Activated CD4-positive, alpha-beta T cell treated with anti-CD3 and anti-CD28 coated beads, Interleukin-2, amount 50 U/mL, for 16 hours (primary cell): ENCODE measurements around the gene CDC42EP3.
A peak's percentile ranks its signal among the peaks of the same experiment; 100 is the strongest.

Source experiments
- DNase-seq: peaks from one replicate; pipeline ENCODE4 v3.0.0-alpha.2; 2020

Gene CDC42EP3, protein sequence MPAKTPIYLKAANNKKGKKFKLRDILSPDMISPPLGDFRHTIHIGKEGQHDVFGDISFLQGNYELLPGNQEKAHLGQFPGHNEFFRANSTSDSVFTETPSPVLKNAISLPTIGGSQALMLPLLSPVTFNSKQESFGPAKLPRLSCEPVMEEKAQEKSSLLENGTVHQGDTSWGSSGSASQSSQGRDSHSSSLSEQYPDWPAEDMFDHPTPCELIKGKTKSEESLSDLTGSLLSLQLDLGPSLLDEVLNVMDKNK

GRCh38 chr2:37671009-37671815 lies at the start of gene CDC42EP3:
CDC42EP3 (minus strand) TSS chr2:37671642; CDS start chr2:37646587, 25,055 bp downstream.
- DNase-seq = peak; percentile 70

DNA sequence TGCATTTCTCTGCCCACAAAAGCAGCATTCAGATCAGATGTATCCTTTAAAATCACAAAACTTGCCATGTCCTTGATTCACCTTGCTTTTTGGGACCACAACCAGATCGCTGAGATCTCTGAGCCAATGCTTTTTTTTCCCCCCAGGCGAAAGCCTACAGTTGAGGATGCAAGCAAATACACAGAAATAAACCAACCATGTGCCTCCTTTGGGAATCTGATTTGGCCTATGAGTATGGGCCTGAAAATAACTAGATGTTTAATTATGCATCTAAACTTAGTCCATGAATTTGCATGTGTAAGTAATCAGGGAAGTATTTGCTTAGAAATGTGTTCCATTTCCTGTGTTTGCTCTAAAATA lies 49.7 kb upstream of the CDC42EP3 start:
- DNase-seq = no peak

DNA sequence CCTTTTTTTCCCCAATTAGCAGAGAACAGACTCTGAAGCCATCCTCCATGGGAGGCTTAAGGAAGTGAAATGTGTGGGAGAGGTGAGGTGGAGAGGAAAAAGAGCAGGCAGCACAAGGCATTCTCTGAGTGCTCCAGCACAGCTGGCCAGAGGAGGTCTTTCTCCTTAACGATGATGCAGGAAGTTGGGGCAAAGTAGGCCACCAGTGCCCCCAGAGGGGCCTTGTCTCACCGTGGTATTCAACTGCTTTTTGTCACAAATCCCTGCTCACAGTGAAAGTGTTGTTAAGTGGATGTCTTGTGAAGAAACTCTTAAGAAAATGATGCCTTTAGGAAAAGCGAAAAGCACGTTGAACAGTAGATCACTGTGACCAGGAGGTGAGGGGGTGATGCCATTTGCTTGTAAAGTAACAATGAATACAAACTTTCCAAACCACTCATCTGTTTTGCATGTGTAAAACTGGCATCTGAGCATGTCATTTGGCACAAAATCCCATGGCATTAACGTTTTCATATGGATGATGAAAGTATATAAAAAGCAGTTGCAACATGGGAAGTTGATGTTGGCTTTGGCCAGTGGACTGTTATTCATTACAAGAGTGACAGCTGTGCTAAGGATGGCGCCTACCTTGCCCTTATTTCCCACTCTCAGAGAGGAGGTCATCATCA lies 49.2 kb upstream of the CDC42EP3 start:
- no peak for DNase-seq

DNA sequence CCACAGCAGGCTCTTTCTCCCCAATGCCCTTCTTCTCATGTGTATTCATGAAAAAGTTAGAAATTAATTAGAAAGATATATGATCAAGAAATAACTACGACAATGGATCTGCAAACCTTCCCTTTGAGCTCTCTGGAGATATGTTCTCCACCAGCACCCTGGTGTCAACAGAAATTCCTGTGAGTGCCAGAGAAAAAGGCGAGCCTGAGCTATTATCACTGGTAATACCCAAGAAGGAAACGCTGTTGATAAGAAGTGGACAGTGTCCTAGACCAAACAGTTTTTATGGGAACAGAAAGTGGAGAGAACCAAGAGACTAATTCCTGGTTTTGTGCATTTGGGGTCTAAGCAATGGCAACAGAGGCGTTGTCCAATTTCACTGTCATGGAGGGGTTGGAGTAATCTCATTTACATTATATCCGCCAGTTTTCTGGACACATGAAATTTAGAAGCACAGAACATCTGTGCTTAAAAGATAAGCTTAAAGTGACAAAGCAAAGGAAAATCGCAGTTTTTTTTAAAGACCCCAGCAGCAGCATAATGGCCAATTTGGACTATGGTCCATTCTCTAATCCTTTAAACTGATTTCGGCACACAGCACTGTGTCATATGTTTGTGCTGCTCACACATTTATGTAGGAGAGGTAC lies 47.2 kb upstream of the CDC42EP3 start:
- DNase-seq = no peak

DNA sequence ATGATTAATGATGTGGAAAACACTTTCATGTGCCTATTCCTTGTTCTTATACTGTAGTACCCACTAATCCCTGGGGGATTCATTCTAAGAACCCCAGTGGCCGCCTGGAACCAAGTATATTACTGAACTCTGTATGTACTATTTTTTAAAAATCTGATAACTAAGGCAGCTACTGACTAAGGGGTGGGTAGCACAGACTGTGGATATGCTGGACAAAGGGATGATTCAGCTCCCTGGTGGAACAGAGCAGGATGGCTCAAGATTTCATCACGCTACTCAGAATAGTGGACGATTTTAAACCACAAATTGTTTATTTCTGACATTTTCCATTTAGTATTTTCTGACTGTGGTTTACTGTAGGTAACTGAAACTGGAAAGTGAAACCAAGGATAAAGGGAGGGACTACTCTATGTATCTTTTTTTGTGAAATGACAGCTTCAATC lies 41.8 kb upstream of the CDC42EP3 start:
- peak; percentile 46 for DNase-seq

DNA sequence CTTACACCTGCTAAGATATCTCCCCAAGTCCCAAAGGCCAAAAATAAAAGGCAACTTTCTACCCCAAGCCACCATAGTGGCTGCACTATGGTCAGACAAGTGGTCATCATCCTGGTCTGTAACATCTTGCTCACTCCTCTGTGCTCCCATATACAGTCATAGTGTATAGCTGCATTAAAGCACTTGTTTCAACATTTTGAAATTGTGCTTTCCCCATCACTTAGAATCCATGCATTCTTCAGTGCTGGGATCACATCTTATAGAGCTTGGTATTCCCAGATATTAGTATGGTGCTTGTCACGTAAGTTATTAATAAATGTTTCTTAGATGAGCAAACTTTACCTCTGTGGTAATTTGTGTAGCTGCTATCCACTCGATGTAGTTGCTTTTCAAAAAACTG lies 40.4 kb upstream of the CDC42EP3 start:
- DNase-seq = no peak

- DNase-seq = peak; percentile 45
Observed at GRCh38 chr2:37711308-37711731, 39.9 kb upstream of the CDC42EP3 start.

DNA sequence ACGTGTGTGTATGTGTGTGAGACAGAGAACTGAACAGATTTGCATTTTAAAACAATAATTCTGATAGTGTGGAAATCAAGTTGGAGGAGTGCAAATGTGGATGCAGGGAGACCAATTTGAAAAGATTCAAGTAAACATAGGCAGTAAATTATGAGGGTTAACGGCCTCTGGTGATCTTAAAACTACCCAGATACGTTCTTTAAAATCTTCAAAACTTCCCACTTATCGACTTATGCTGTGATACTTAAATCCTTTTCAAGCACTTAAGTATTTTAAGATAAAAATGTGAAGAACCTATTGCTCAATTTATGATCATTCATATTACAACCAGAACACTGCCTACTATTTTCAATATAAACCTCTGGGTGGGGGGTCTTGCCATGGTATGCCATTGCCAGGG lies 37.7 kb upstream of the CDC42EP3 start:
- no peak for DNase-seq

DNA sequence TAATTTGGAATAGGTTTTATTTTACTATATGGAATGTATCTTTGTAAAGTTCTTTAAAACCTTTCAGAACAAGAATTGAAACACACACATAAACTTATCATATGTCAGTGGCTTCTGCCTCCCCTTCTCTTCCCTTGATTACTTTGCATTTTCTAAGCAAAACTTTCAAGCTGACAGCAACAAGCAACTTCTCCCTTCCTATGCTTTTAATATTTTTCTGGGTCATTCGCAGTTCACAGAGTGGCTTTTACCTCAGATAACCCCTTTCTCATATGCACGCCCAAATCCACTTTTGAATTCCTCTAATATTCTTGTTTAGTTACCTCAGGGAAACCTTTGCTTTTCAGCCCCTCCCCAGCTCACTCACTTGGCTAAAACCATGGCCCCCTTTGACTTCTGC lies 36.7 kb upstream of the CDC42EP3 start:
- DNase-seq = no peak

DNA sequence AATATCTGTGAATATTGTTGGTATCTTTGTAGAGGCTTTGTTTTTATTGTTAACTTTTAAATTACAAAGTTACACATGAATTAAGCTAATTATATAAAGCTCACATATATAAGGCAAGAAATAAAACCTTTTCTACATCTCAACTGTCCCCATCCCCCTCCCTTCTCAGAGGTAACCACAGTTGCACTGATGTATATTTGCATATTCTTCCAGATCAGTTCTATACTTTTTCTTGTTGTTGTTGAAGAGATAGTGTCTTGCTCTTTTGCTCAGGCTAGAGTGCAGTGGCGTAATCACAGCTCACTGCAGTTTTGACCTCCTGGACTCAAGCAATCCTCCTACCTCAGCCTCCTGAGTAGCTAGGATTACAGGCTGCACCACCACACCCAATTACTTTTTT lies 36.0 kb upstream of the CDC42EP3 start:
- no peak for DNase-seq

GRCh38 chr2:37706334-37707183 lies 35.1 kb upstream of the CDC42EP3 start:
- DNase-seq = peak; percentile 21

DNA sequence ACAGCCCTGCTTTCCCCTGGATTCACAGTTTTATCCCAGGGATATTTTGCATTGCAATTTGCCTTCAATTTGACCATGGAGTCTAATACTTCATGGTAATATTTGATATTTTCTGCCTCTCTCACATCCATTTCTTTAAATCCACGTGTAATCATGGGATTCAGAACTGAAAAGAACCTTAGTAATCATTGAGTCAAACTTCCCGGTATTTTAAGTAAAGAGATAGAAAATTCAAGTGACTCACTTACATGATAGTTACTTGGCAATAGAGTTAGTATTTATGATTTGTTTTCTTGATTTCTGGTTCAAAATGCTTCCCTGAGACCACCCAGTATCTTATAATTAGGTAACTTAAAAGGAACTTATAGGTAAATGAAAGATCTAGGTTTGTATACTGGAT lies 33.7 kb upstream of the CDC42EP3 start:
- no peak for DNase-seq

- DNase-seq = no peak
Observed at GRCh38 chr2:37698931-37699481, 27.6 kb upstream of the CDC42EP3 start.

GRCh38 chr2:37695336-37695735 lies 23.9 kb upstream of the CDC42EP3 start:
- DNase-seq = no peak

- no peak for DNase-seq
Observed at GRCh38 chr2:37692711-37693110, 21.3 kb upstream of the CDC42EP3 start.

- no peak for DNase-seq
Observed at GRCh38 chr2:37689751-37690150, 18.3 kb upstream of the CDC42EP3 start.

- no peak for DNase-seq
Observed at GRCh38 chr2:37688771-37689468, 17.5 kb upstream of the CDC42EP3 start.

DNA sequence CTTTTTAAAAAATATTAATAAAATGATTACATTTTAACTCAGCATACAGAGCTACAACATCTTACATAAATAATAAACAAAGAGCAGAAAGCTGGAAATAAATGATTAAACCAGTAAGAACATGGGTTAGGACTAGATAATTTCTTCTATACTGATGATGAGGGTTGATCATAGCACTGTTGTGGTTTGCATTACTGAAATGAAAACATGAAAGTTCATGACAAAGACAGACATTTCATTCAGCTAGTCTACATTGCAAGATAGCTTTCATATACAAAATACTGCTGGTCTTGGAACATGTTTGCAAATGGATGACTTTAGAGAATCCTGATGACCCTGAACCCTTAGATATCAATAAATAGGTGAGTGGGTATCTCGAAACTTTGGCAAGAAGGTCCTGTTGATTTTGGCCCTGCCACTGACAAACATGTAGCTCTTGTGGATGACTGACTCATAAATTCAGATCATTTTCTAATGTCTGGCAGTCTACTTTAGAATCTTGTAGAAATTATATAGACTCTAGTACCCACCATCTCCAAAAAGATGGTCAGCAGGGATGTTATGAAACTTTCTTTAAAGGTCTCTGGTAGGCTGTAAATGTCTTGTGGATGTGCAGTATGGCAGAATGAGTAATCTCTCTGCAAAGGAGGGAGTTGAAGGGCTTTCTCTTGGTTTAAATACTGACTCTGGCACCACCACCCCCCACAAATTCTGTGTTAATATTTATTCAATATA lies 15.5 kb upstream of the CDC42EP3 start:
- DNase-seq = no peak

DNA sequence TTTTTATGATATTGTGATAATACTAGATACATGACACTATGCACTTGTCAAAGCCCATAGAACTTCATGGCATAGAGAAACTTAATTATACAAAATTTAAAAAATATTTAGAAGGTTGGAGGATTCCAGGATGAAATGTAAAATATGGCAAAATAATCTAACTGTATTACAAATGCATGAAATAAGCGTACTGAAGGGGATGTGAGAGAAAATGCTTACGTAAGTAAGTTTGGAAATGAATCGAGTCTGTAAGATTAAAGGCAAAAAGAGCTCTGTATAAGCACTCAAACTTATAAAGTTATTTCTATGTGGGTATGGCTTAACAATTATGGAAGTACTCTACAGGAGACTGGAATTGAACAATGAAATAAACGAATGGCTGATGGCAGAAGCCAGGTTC lies 13.4 kb upstream of the CDC42EP3 start:
- no peak for DNase-seq

DNA sequence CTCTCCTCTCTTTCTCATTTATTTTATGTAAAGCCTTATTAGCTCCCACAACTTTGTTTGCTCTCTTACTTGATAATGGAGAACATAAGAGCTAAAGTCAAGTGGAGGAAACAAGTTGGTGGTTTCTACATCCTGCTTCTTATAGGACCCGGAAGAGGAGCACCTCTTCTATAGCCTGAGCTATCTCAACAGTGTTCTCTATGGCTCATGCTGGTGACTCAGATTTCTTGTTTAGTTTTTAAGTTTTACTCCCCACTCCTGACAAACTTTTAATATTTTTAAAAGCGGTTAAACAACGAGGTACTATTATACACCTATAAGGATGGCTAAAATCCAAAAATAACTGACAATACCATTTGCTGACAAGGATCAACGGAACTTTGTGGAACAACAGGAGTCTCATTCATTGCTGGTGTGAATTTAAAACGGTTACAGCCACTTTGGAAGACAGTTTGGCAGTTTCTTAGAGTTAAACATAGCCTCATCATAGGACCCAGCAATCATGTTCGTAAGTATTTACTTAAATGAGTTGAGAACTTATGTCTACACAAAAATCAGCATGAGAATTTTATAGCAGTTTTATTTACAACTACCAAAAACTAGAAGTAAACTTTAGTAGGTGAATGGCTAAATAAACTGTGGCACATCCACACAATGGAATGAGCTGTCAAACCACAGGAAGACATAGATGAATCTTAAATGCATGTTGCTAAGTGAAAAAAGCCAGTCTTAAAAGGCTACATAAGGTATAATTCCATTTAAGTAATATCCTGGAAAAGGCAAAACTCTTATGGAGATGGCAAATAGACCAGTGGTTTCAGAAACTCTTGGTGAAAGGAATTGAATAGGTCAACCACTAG lies 12.7 kb upstream of the CDC42EP3 start:
- DNase-seq = peak; percentile 68
